Cardiac muscle cell (in vitro differentiated cells and primary cell): ENCODE measurements around the gene SDC1. TPM values are rescaled to one million over a fixed set of nuclear protein-coding genes. Genes with fewer than 3 reads are reported as not detected.

Experiments used
- DNase-seq, 2 donors: peaks; one replicate each; pipeline versions ENCODE4 v3.0.0 to v3.0.0-alpha.2; 2010 to 2017; ENCODE audit warnings: low read depth in 1 of 2, low spot score in 1 of 2
- H3K27ac ChIP-seq: fragments of 200-600 bp; sonication (generic); 2 replicates; pipeline ENCODE4 v1.5.1; 2016
- H3K27me3 ChIP-seq: fragments of 200-600 bp; sonication (generic); 2 replicates; pipeline ENCODE4 v1.6.0; 2016; ENCODE audit warnings: control low read depth
- H3K36me3 ChIP-seq: fragments of 200-600 bp; sonication (generic); 2 replicates; pipeline ENCODE4 v1.5.1; 2016; ENCODE audit warnings: control low read depth
- H3K4me1 ChIP-seq: fragments of 200-600 bp; sonication (generic); 2 replicates; pipeline ENCODE4 v1.8.1; 2017; ENCODE audit warnings: low read depth, mild to moderate bottlenecking, mixed run types
- H3K4me3 ChIP-seq: fragments of 200-600 bp; sonication (generic); 2 replicates; pipeline ENCODE4 v1.5.1; 2016; ENCODE audit warnings: mild to moderate bottlenecking
- H3K9me3 ChIP-seq: fragments of 200-600 bp; sonication (generic); 2 replicates; pipeline ENCODE4 v1.5.1; 2017; ENCODE audit warnings: low read depth, mild to moderate bottlenecking, control low read depth
- CTCF ChIP-seq: IDR thresholded peaks from 2 replicates; pipeline ENCODE4 v1.5.1; 2012; ENCODE audit warnings: low read depth, mild to moderate bottlenecking, low read length
- polyA plus RNA-seq: library from polyadenylated mRNA; unstranded; fragments of >200 nt; fragmentation: Nextera tagmentation; extraction: Ambion mirVana; gene quantifications from 2 replicates; pipeline ENCODE4 v1.2.1, GENCODE V29; 2016
- total RNA-seq: library from RNA; depleted of rRNA; stranded (reverse); fragments of >200 nt; gene quantifications from 2 replicates; pipeline ENCODE4 v1.2.3, GENCODE V29; 2016

Gene SDC1
- total and polyA plus RNA-seq, 2 experiments from 2014 or later, result 13.3 to 14.0 TPM

- no peak for TF ChIP-seq CTCF
- no peak for DNase-seq
- no peaks in the 10 kb centered on the region for H3K4me1 ChIP-seq
- no peak overlapping the region for H3K4me3 ChIP-seq
- H3K27me3 ChIP-seq, result peaks cover 15% of the 10 kb centered on the region
- H3K36me3 ChIP-seq, result no peaks in the 10 kb centered on the region
- H3K9me3 ChIP-seq, result no peaks in the 10 kb centered on the region
- no peak overlapping the region for H3K27ac ChIP-seq
Measured at GRCh38 chr2:20222014-20222768, 2.7 kb downstream of the SDC1 start.

GRCh38 chr2:20221555-20221973 lies 3.4 kb downstream of the SDC1 start:
- peaks cover 15% of the 10 kb centered on the region for H3K27me3 ChIP-seq
- H3K9me3 ChIP-seq, result no peaks in the 10 kb centered on the region
- H3K4me1 ChIP-seq, result no peaks in the 10 kb centered on the region
- no peak overlapping the region for H3K4me3 ChIP-seq
- peak in 1 of 2 donors; percentile 38 for DNase-seq
- TF ChIP-seq CTCF, result no peak
- H3K36me3 ChIP-seq, result no peaks in the 10 kb centered on the region
- no peak overlapping the region for H3K27ac ChIP-seq

- Histone ChIP-seq H3K4me3 (no peak overlapping the region), H3K9me3 (no peaks in the 10 kb centered on the region), H3K36me3 (no peaks in the 10 kb centered on the region), H3K27me3 (peaks cover 15% of the 10 kb centered on the region), H3K27ac (no peak overlapping the region), H3K4me1 (no peaks in the 10 kb centered on the region)
- no peak for DNase-seq
- TF ChIP-seq CTCF, result no peak
Measured at GRCh38 chr2:20220806-20221554, 4.0 kb downstream of the SDC1 start.

- Histone ChIP-seq H3K9me3 (no peaks in the 10 kb centered on the region), H3K4me1 (no peaks in the 10 kb centered on the region), H3K36me3 (no peaks in the 10 kb centered on the region), H3K27ac (no peak overlapping the region), H3K27me3 (peaks cover 15% of the 10 kb centered on the region), H3K4me3 (no peak overlapping the region)
- TF ChIP-seq CTCF, result no peak
- DNase-seq, result no peak
Measured at GRCh38 chr2:20219763-20220380, 5.1 kb downstream of the SDC1 start.

- Histone ChIP-seq H3K9me3 (no peaks in the 10 kb centered on the region), H3K4me1 (peaks cover 3% of the 10 kb centered on the region), H3K36me3 (no peaks in the 10 kb centered on the region), H3K27ac (no peak overlapping the region), H3K27me3 (peaks cover 15% of the 10 kb centered on the region), H3K4me3 (no peak overlapping the region)
- TF ChIP-seq CTCF, result no peak
- DNase-seq, result no peak
Measured at GRCh38 chr2:20218331-20219320, 6.3 kb downstream of the SDC1 start.
